Suprapubic skin (tissue), 4 donors: ENCODE measurements around the gene LARP4B. TPM values are rescaled to one million over a fixed set of nuclear protein-coding genes. Genes with fewer than 3 reads are reported as not detected.

Experiments used
- DNase-seq, 2 donors: peaks; one replicate each; pipeline ENCODE4 v3.0.0-alpha.2; 2019; ENCODE audit warnings: low spot score in 2 of 2
- H3K27ac ChIP-seq: fragments of 200-600 bp; sonication (generic); one replicate; pipeline ENCODE4 v1.5.1; 2019
- H3K27me3 ChIP-seq: fragments of 200-600 bp; sonication (generic); one replicate; pipeline ENCODE4 v1.5.1; 2019
- H3K36me3 ChIP-seq: fragments of 200-600 bp; sonication (generic); one replicate; pipeline ENCODE4 v1.5.1; 2019
- H3K4me1 ChIP-seq: fragments of 200-600 bp; sonication (generic); one replicate; pipeline ENCODE4 v1.5.1; 2019
- H3K4me3 ChIP-seq: fragments of 200-600 bp; sonication (generic); one replicate; pipeline ENCODE4 v1.5.1; 2019; ENCODE audit warnings: mild to moderate bottlenecking
- H3K9me3 ChIP-seq: fragments of 200-600 bp; sonication (generic); one replicate; pipeline ENCODE4 v1.5.1; 2019
- EP300 ChIP-seq: sonication (generic); formaldehyde crosslinking; IDR thresholded peaks from one replicate; pipeline ENCODE4 v1.6.1; 2017; ENCODE audit warnings: antibody characterized with exemption
- POLR2A ChIP-seq, 2 donors: fragments of 450-650 bp; IDR thresholded peaks; one replicate each; pipeline ENCODE4 v1.6.1; 2017; ENCODE audit warnings: antibody characterized with exemption in 2 of 2, mild to moderate bottlenecking in 2 of 2, moderate library complexity in 2 of 2
- POLR2AphosphoS5 ChIP-seq, 3 donors: sonication (generic); formaldehyde crosslinking; IDR thresholded peaks; one replicate each; pipeline ENCODE4 v1.6.1; 2017; ENCODE audit warnings: antibody characterized with exemption in 3 of 3
- WGBS: methylation state at CpG from one replicate; pipeline ENCODE4 v1.1.5; 2018; 5-methylcytosine and 5-hydroxymethylcytosine counted together
- total RNA-seq, 4 donors: library from RNA; depleted of rRNA; stranded (reverse); fragments of >200 nt; gene quantifications; one replicate each; pipeline ENCODE4 v1.1.0, GENCODE V29; 2016
- TF ChIP-seq, protein P1 (sequence below), 2 donors: fragments of 200-600 bp in 1 of 2; fragments of 450-650 bp in 1 of 2; sonication (generic) in 1 of 2; IDR thresholded peaks; one replicate each; pipeline ENCODE4 v1.5.1; 2016 to 2019; ENCODE audit warnings: antibody characterized with exemption in 2 of 2, mild to moderate bottlenecking in 1 of 2, moderate library complexity in 1 of 2

The LARP4B gene
- total RNA-seq, 4 donors from 2014 or later: 53.5 to 100 (median 69.7) TPM

DNA sequence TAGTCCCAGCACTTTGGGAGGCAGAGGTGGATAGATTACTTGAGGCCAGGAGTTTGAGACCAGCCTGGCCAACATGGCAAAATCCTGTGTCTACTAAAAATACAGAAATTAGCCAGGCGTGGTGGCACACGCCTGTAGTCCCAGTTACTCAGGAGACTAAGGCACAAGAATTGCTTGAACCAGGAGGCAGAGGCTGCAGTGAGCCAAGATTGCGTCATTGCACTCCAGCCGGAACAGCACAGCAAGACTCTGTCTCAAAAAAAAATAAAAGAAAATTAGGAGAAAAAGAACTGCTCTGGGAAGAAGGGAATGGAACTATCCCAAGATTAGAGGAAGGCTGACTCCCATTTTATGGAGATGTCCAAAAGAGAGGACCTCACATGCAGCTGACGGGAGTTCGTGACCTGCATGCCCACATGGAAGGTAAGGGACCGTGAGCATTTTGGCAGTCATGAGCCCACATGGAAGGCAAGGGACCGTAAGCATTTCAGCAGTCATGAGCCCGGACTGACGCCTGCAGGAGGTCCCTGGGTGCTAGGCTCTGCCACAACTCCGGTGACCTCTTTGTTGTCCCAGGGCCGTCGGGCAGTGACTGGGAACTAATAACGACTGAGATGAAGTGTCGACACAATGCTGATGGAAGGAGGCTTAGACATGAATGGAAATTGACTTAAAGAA, 38.1 kb upstream of the LARP4B start:
- 79% methylated on average over 15 of the region's 15 CpGs for WGBS
- TF ChIP-seq POLR2AphosphoS5 (IDR thresholded peaks at IDR 0.05) (no peak), EP300 (no peak), POLR2A (IDR thresholded peaks at IDR 0.05) (no peak)
- TF ChIP-seq, protein P1, sequence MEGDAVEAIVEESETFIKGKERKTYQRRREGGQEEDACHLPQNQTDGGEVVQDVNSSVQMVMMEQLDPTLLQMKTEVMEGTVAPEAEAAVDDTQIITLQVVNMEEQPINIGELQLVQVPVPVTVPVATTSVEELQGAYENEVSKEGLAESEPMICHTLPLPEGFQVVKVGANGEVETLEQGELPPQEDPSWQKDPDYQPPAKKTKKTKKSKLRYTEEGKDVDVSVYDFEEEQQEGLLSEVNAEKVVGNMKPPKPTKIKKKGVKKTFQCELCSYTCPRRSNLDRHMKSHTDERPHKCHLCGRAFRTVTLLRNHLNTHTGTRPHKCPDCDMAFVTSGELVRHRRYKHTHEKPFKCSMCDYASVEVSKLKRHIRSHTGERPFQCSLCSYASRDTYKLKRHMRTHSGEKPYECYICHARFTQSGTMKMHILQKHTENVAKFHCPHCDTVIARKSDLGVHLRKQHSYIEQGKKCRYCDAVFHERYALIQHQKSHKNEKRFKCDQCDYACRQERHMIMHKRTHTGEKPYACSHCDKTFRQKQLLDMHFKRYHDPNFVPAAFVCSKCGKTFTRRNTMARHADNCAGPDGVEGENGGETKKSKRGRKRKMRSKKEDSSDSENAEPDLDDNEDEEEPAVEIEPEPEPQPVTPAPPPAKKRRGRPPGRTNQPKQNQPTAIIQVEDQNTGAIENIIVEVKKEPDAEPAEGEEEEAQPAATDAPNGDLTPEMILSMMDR (IDR thresholded peaks at IDR 0.05): no peak
- H3K36me3 ChIP-seq: no peaks in the 10 kb centered on the region
- no peaks in the 10 kb centered on the region for H3K27me3 ChIP-seq
- DNase-seq: peak in 1 of 2 donors; percentile 22
- peaks cover 5% of the 10 kb centered on the region for H3K4me1 ChIP-seq
- no peak overlapping the region for H3K4me3 ChIP-seq
- no peak overlapping the region for H3K27ac ChIP-seq
- no peaks in the 10 kb centered on the region for H3K9me3 ChIP-seq

DNA sequence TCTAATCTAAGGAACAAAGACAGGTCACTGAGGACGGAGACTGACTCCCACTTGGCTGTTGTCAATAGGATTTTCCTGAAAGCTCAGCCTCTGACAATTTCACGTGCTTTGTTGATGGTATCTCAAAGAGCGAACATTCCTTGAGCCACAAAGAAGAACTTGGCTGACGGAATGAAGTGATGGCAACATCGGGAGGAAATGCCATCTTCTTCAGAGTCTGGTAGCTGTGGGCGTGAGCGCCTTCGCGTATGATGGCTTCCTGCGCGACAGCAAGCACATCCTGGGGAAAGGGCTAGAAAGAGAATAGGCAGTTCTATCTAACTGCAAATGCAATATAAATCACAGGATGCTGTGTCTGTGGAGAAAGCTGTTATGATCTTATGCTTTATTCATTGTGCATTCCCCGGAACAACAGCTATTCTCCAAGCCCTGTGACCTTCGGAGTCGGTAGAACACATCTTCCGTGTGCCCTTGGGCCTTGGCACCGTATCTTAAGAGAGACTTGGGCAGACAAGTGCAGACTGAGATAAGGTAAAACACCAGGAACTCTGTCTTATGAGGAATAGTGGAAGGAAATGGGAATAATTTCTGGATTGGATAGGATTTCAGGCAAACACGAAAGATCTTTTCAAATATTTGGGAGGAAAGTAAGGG, 37.2 kb upstream of the LARP4B start:
- 74% methylated on average over 17 of the region's 17 CpGs for WGBS
- peak in 1 of 2 donors; percentile 17 for DNase-seq
- Histone ChIP-seq H3K36me3 (no peaks in the 10 kb centered on the region), H3K4me1 (peaks cover 5% of the 10 kb centered on the region), H3K9me3 (no peaks in the 10 kb centered on the region), H3K27ac (no peak overlapping the region), H3K4me3 (no peak overlapping the region), H3K27me3 (no peaks in the 10 kb centered on the region)
- no peak for TF ChIP-seq POLR2AphosphoS5 (IDR thresholded peaks at IDR 0.05)
- TF ChIP-seq EP300: no peak
- TF ChIP-seq POLR2A (IDR thresholded peaks at IDR 0.05): no peak
- TF ChIP-seq, protein P1 (IDR thresholded peaks at IDR 0.05): no peak

DNA sequence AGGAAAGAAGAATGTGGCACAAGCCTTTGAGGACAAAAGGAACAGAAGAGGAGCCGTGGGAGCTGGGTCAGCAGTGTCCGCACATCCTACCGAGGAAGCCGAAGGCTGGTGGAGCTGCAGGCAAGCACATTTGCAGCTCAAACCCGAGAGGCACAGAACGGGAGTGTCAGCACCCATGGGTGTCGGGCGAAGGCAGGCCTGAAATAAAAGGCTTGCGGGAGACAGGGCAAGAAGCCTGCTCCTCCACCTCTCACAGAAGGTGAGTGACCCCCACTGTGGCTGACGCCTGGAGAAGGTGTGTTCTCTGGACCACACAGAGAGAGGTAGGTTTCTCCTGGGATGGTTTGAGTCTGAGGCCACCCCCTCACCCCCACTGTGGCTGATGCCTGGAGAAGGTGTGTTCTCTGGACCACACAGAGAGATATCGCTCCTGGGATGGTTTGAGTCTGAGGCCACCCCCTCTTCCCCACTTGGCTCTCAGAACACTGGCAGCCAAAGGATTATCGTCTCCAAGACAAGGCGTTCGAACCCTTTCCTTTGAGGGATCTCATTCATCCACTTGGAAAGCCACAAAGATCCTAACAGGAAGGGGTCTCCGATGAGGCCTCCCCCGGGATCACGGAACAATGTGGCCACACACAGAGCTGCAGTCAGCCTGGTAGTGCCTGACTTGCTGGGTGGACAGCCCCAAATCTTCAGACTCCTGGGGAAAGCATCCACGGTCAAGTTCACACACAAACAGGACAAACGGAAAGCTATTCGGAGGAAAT, 35.1 kb upstream of the LARP4B start:
- DNase-seq: peak in 1 of 2 donors; percentile 55
- H3K9me3 ChIP-seq: no peaks in the 10 kb centered on the region
- no peak overlapping the region for H3K27ac ChIP-seq
- peaks cover 5% of the 10 kb centered on the region for H3K4me1 ChIP-seq
- no peak overlapping the region for H3K4me3 ChIP-seq
- no peaks in the 10 kb centered on the region for H3K36me3 ChIP-seq
- 94% methylated on average over 19 of the region's 20 CpGs for WGBS
- TF ChIP-seq, protein P1 (IDR thresholded peaks at IDR 0.05): no peak
- TF ChIP-seq POLR2A (IDR thresholded peaks at IDR 0.05): no peak
- no peak for TF ChIP-seq EP300
- no peak for TF ChIP-seq POLR2AphosphoS5 (IDR thresholded peaks at IDR 0.05)
- H3K27me3 ChIP-seq: no peaks in the 10 kb centered on the region

DNA sequence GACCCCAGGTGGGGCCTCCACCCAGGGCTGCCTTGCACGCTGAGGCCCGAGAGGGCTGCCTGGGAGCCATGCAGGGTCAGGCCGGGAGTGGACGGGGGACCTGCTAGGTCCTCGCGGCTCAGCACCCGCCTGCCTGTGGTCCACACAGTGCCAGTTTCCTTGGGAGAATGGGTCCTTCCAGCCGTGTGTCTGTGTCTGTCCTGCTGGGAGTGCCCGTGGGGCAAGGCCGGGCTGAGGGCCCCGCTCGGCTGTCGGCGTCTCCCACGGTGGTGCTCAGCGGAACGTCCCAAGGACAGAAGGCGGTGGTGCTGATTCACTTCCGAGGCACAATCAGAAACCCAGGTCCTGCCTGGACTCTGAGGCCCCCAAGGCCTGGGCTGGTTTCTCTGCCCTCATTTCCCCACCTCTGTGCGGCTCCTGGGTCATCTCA, 33.5 kb upstream of the LARP4B start:
- WGBS: 85% methylated on average over 14 of the region's 20 CpGs
- no peak overlapping the region for H3K4me3 ChIP-seq
- peak in 1 of 2 donors; percentile 47 for DNase-seq
- no peaks in the 10 kb centered on the region for H3K4me1 ChIP-seq
- H3K27ac ChIP-seq: no peak overlapping the region
- no peaks in the 10 kb centered on the region for H3K27me3 ChIP-seq
- TF ChIP-seq, protein P1 (IDR thresholded peaks at IDR 0.05): no peak
- TF ChIP-seq POLR2A (IDR thresholded peaks at IDR 0.05) (no peak), POLR2AphosphoS5 (IDR thresholded peaks at IDR 0.05) (no peak), EP300 (no peak)
- no peaks in the 10 kb centered on the region for H3K36me3 ChIP-seq
- H3K9me3 ChIP-seq: no peaks in the 10 kb centered on the region
